Skeletal muscle cell (primary cell): Measurements from ENCODE around the gene HOTAIR.

Experiments used
- DNase-seq: peaks from one replicate; pipeline ENCODE4 v3.0.0-alpha.2; 2010; ENCODE audit warnings: low read depth
- H3K4me3 ChIP-seq: 2 replicates; pipeline ENCODE4 v1.5.1; 2011; ENCODE audit warnings: low read depth, mild to moderate bottlenecking, control low read depth, low read length, moderate library complexity

HOTAIR gene

GRCh38 chr12:53978477-53979356 lies 4.0 kb upstream of the HOTAIR start:
- no peak overlapping the region for H3K4me3 ChIP-seq

DNA sequence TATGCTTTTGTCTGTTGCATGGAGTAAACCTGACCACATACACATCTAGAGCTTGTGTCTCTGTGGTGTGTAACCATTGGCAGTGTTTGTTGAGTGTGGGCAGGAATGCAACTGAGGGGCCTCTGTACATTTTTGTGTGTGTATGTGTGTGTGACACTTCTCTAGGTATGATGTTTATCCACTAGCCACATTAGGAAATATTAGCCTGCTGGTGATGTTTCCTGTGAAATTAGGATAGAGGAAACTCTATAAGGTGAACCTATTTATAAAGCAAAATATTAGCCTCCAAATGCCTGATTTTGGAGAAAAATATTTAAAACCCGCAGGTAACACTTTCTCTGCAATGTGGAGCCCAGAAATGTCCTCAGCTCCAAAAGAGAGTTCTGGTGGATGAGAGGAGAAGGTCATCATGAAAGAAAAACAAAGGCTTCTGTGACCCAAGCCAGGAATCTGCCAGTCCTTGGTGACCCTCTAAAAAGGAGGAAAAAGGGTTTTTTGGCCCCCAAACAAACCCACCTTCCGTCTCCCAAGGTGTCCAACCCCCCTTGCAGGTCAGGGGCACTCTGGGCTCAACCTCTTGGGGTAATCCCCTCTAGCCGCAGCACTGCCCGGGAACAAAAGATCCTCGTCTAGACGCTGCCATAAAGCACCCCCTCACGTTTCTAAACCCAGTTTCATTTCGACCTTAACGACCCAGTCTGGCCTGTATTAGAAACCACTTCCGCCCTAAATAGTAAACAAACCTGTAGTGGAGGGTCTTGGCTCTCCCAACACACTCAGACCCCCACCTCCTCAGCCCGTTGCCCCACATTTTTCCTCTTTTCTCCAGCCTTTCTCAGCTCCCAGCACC lies 3.1 kb upstream of the HOTAIR start:
- no peak for DNase-seq
- peak overlapping the region; percentile 17 for H3K4me3 ChIP-seq

More at GRCh38 chr12:53978477-53979356, 4.0 kb upstream of the HOTAIR start:
- no peak for DNase-seq

- peak overlapping the region; percentile 75 for H3K4me3 ChIP-seq
- DNase-seq: no peak
Observed at GRCh38 chr12:53976823-53977595, 2.3 kb upstream of the HOTAIR start.

DNA sequence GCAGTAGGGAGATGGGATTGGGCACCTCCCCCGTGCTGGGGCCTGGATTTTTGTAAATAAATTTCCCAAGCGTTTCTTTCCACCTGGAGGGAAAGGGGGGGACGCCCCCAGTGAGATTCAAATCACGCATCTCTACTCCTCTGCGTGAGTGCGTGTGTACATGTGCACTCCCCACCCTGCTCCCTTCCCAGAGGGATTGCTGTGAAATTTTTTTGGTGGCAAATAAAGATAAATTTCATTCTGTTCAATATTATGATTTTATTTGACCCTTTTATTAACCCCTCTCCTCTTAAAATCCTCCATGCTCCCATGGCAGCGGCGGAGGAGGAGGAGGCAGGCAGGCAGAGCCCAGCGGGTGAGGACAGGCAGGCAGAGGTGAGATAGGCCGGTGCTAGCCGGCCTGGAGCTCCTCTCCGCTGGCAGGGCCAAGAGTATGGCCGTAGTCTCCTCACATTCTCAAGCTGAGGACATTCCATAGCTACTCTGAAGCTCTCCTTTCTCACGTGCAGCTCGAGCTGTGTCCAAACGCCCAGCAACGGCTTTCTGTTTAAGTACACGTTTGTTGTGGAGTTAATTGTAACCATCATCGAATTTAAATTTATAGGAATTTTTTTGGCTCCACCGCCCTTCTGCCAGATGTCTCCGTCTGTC lies 1.5 kb upstream of the HOTAIR start:
- peak overlapping the region; percentile 75 for H3K4me3 ChIP-seq
- no peak for DNase-seq

- H3K4me3 ChIP-seq: peak overlapping the region; percentile 75
- no peak for DNase-seq
Observed at GRCh38 chr12:53975479-53976152, 862 bp upstream of the HOTAIR start.

DNA sequence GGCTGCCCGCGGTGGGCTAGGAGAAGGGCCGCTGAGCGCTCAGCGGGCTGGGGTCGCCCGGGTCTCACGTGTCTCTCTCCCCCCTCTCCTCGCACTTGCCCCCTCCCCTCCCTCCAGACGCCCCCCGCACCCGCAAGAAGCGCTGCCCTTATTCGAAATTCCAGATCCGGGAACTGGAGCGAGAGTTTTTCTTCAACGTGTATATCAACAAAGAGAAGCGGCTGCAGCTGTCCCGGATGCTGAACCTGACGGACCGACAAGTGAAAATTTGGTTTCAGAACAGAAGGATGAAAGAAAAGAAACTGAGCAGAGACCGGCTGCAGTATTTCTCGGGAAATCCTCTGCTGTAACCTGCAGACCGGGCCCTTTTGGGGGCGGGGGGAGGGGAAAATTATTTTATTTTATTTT lies 314 bp upstream of the HOTAIR start:
- DNase-seq: no peak
- H3K4me3 ChIP-seq: peak overlapping the region; percentile 75

- H3K4me3 ChIP-seq: peak overlapping the region; percentile 75
Observed at GRCh38 chr12:53973236-53974042, 1.3 kb downstream of the HOTAIR start.

GRCh38 chr12:53972722-53973235 lies 2.0 kb downstream of the HOTAIR start, which contains the start of gene HOXC11:
TSS of gene HOXC11 (plus strand) at chr12:53973126. CDS start at chr12:53973242, 116 bp downstream.
- no peak for DNase-seq
- peak within 1 kb of the TSS; percentile 75 for H3K4me3 ChIP-seq

More at GRCh38 chr12:53973236-53974042, 1.3 kb downstream of the HOTAIR start:
- DNase-seq: no peak

- peak overlapping the region; percentile 75 for H3K4me3 ChIP-seq
- no peak for DNase-seq
Observed at GRCh38 chr12:53972152-53972702, 2.5 kb downstream of the HOTAIR start.

- H3K4me3 ChIP-seq: no peak overlapping the region
- DNase-seq: no peak
Observed at GRCh38 chr12:53971686-53972085, 3.1 kb downstream of the HOTAIR start.

DNA sequence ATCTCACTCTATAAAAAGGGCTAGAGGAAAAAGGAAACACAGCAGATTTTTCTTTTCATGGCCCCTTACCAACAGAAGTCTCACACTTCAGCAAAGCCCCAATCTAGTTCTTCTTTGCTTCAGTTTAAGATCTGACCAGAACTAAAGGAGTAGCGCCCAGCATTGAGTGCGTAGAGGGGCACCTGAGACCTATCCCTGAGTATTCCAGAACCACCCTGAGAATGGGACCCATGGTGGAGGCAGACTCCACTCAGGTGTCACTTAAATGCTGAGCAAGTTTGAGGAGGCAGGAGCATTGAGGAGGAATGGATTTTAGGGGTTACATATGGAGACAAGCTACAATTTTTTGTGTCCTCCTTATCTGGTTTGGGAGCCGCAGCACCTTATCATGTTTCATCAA lies 3.6 kb downstream of the HOTAIR start:
- DNase-seq: no peak

DNA sequence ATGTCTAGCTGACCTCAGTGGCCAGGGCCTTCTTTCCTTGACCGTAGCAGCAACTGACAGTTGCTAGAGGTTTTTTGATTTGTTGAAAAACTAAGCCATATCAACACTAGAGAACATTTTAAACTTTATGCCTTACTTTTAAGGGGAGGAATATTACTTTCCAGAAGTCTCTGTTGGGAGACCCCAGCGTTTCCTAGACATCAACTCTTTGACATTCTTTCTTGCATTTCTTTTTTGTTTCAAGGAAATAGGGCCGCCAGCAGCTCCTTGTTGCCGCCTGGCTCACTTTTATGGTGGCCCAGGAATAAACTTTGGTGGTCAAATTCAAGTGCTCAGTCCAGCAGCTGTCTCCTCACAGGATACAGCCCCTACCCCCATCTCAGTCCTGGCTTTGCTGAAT lies 4.3 kb downstream of the HOTAIR start:
- no peak for DNase-seq
- H3K4me3 ChIP-seq: no peak overlapping the region

More for the DNA sequence above, 3.6 kb downstream of the HOTAIR start:
- no peak overlapping the region for H3K4me3 ChIP-seq

- H3K4me3 ChIP-seq: no peak overlapping the region
- no peak for DNase-seq
Observed at GRCh38 chr12:53969588-53970259, 5.0 kb downstream of the HOTAIR start.

- DNase-seq: no peak
- H3K4me3 ChIP-seq: peak overlapping the region; percentile 74
Observed at GRCh38 chr12:53968214-53969127, 6.3 kb downstream of the HOTAIR start.

- H3K4me3 ChIP-seq: peak overlapping the region; percentile 74
- DNase-seq: no peak
Observed at GRCh38 chr12:53967421-53967925, 7.3 kb downstream of the HOTAIR start.
